HUES64 (cell line): ENCODE measurements around the gene SNAP25.

ENCODE experiments used
- H3K27ac ChIP-seq: 2 replicates; pipeline ENCODE4 v1.7.0; 2013; ENCODE audit warnings: low read depth, low read length, inconsistent platforms
- H3K27me3 ChIP-seq: 2 replicates; pipeline ENCODE4 v1.6.1; 2013; ENCODE audit warnings: mild to moderate bottlenecking, low read length; ENCODE audit not compliant: insufficient read depth
- H3K36me3 ChIP-seq: 2 replicates; pipeline ENCODE4 v1.6.1; 2013; ENCODE audit warnings: mild to moderate bottlenecking, low read length; ENCODE audit not compliant: insufficient read depth
- H3K4me1 ChIP-seq: 2 replicates; pipeline ENCODE4 v1.6.1; 2013; ENCODE audit warnings: mild to moderate bottlenecking, low read length, moderate library complexity; ENCODE audit not compliant: insufficient read depth
- H3K4me3 ChIP-seq: 2 replicates; pipeline ENCODE4 v1.5.1; 2013; ENCODE audit warnings: mild to moderate bottlenecking, low read length, moderate library complexity
- H3K9ac ChIP-seq: 2 replicates; pipeline ENCODE4 v1.6.1; 2013; ENCODE audit warnings: mild to moderate bottlenecking, low read depth, low read length
- H3K9me3 ChIP-seq: 2 replicates; pipeline ENCODE4 v1.6.1; 2013; ENCODE audit warnings: low read depth, low read length; ENCODE audit not compliant: insufficient read depth
- WGBS: fragments of 150-250, 120-280 bp; methylation state at CpG from one replicate; pipeline ENCODE4 v1.1.7; 2013; ENCODE audit warnings: missing lambda C conversion rate; 5-methylcytosine and 5-hydroxymethylcytosine counted together

SNAP25 gene

GRCh38 chr20:10288421-10288820 is 69.8 kb downstream of the SNAP25 start:
- Histone ChIP-seq H3K9ac (no peak overlapping the region), H3K36me3 (no peaks in the 10 kb centered on the region), H3K27ac (no peak overlapping the region), H3K9me3 (no peaks in the 10 kb centered on the region), H3K4me3 (no peak overlapping the region), H3K27me3 (no peaks in the 10 kb centered on the region), H3K4me1 (peaks cover 17% of the 10 kb centered on the region)
- 96% methylated on average over 5 of the region's 5 CpGs for WGBS

GRCh38 chr20:10288954-10289646 is 70.5 kb downstream of the SNAP25 start:
- H3K27ac ChIP-seq = no peak overlapping the region
- no peaks in the 10 kb centered on the region for H3K36me3 ChIP-seq
- H3K4me3 ChIP-seq = no peak overlapping the region
- H3K4me1 ChIP-seq = peaks cover 17% of the 10 kb centered on the region
- H3K9ac ChIP-seq = no peak overlapping the region
- H3K27me3 ChIP-seq = no peaks in the 10 kb centered on the region
- 93% methylated on average over 5 of the region's 5 CpGs for WGBS
- H3K9me3 ChIP-seq = no peaks in the 10 kb centered on the region

GRCh38 chr20:10291568-10292248 is 73.1 kb downstream of the SNAP25 start:
- H3K27ac ChIP-seq = no peak overlapping the region
- no peak overlapping the region for H3K4me3 ChIP-seq
- no peaks in the 10 kb centered on the region for H3K27me3 ChIP-seq
- no peaks in the 10 kb centered on the region for H3K9me3 ChIP-seq
- no peak overlapping the region for H3K9ac ChIP-seq
- 78% methylated on average over 2 of the region's 2 CpGs for WGBS
- H3K36me3 ChIP-seq = no peaks in the 10 kb centered on the region
- peaks cover 10% of the 10 kb centered on the region for H3K4me1 ChIP-seq

DNA sequence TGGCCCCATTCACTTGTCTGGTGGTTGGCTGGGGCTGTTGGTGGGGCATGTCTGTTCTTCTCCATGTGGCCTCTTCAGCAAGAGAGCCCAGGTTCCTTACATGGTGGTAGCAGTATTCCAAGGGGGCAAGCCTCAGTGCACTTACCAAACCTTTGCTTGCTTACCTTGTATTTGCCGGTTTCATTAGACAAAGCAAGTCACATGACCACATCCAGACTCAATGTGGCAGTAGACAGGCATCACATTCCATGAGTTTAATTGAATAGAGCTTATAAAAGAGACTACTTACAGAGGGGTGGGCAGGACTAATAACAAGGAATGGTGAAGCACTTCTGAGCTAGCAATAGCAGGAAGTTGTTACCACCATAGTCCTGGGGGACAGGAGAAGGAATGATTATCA is 78.6 kb downstream of the SNAP25 start:
- H3K4me1 ChIP-seq = peaks cover 38% of the 10 kb centered on the region
- H3K4me3 ChIP-seq = no peak overlapping the region
- peaks cover 7% of the 10 kb centered on the region; the same call in 1 of the 2 replicates for H3K27me3 ChIP-seq
- no peaks in the 10 kb centered on the region for H3K36me3 ChIP-seq
- H3K9ac ChIP-seq = no peak overlapping the region
- WGBS = 85% methylated on average over 1 of the region's 1 CpG
- H3K9me3 ChIP-seq = no peaks in the 10 kb centered on the region
- H3K27ac ChIP-seq = no peak overlapping the region

DNA sequence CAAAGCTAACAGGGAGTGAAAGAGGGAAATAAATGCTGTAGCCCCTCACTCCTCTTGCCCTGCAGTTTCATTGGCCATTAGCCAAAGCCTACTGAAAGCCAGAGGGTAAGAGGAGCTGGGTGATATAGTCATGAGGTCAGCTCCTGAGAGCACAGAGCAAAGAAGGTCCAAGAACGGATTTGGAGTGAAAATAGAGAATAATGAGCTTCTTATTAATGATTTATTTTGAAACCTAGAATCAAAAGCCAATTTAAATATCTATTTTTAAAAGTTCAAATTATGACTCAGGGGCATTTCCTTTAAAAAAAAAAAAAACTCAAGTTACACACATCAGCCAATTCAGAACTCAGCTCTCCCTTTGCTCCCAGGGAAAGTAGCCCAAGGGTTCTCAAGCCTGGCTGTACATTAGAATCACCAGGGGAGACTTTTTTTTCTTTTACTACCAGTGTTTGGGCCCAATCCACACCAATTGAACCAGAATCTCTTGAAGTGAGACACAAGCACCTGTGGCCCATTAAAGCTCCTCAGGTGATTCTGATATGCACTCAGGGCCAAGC is 79.1 kb downstream of the SNAP25 start:
- H3K27me3 ChIP-seq = peaks cover 7% of the 10 kb centered on the region; the same call in 1 of the 2 replicates
- 92% methylated on average over 1 of the region's 1 CpG for WGBS
- H3K4me1 ChIP-seq = peaks cover 38% of the 10 kb centered on the region
- no peak overlapping the region for H3K4me3 ChIP-seq
- H3K27ac ChIP-seq = no peak overlapping the region
- no peaks in the 10 kb centered on the region for H3K36me3 ChIP-seq
- no peak overlapping the region for H3K9ac ChIP-seq
- H3K9me3 ChIP-seq = no peaks in the 10 kb centered on the region

DNA sequence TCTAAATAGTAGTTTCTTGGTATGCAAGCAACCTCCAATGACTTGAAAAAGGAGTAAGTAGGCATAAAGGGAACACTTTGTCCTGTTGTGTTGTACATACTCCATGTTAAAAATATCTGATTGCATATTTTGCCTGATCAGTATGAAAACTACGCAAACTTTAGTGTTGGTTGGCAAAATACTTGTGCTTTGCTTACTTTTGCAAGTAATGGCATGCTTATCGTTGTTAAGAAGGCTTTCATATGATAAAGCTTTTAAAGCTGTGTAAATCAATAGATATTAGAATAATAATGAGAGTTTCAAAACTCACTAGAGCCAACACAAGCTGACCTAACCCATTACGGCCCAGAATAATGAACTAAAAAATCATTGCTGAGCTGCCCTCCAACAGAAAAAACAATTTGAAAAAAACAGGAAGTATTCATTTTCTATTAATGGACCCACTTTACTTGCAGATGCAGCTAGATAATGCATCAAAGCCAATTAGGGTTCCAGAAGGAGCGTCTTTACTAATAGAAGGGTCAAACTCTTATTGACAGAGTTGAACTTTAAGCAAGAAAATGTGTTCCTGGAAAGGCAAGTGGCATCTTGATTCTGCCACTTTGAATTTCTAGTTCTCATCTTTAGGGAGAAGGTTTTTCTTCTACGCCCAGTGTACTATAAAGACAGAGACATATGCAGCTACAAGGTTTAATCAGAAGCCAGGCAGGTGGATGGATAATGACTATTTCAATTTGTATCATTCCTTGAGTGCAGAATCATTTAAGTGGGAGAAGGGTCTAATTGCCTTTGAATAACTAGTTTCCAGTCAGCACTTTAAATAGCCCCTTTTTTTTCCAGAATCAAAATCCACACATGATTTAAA is 82.2 kb downstream of the SNAP25 start:
- Histone ChIP-seq H3K36me3 (no peaks in the 10 kb centered on the region), H3K4me3 (peak overlapping the region; percentile 15), H3K9ac (no peak overlapping the region), H3K27me3 (peaks cover 7% of the 10 kb centered on the region; the same call in 1 of the 2 replicates), H3K4me1 (peaks cover 38% of the 10 kb centered on the region), H3K9me3 (no peaks in the 10 kb centered on the region), H3K27ac (peak overlapping the region; percentile 67; the same call in 1 of the 2 replicates)
- 36% methylated on average over 5 of the region's 5 CpGs for WGBS

DNA sequence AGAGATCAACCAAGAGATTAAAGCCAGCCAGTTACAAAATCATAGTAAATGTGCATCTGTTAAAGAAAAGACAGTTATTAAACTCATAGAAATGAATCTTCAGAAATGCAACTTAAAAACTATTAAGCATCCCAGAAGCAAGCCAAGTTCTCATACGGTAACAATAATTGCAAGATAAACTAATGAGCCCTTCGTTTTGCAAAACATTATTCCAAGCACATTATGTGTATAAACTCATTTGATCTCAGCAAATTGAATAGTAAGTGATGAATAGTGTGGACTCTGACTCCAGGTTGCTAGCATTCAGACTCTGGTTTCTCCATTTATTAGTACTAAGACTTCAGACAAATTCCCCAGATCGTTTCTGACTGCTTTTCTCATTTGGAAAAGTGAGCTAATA is 85.2 kb downstream of the SNAP25 start:
- Histone ChIP-seq H3K4me3 (no peak overlapping the region), H3K4me1 (peaks cover 25% of the 10 kb centered on the region), H3K9me3 (no peaks in the 10 kb centered on the region), H3K36me3 (no peaks in the 10 kb centered on the region), H3K9ac (no peak overlapping the region), H3K27ac (no peak overlapping the region), H3K27me3 (peaks cover 7% of the 10 kb centered on the region; the same call in 1 of the 2 replicates)
- WGBS = 92% methylated on average over 3 of the region's 3 CpGs

GRCh38 chr20:10304471-10305046 is 85.9 kb downstream of the SNAP25 start:
- Histone ChIP-seq H3K4me3 (no peak overlapping the region), H3K27ac (no peak overlapping the region), H3K27me3 (peaks cover 3% of the 10 kb centered on the region; the same call in 1 of the 2 replicates), H3K9ac (no peak overlapping the region), H3K4me1 (peaks cover 21% of the 10 kb centered on the region), H3K36me3 (no peaks in the 10 kb centered on the region), H3K9me3 (no peaks in the 10 kb centered on the region)
- 94% methylated on average over 1 of the region's 3 CpGs for WGBS

- Histone ChIP-seq H3K4me1 (no peaks in the 10 kb centered on the region), H3K36me3 (no peaks in the 10 kb centered on the region), H3K27me3 (no peaks in the 10 kb centered on the region), H3K4me3 (no peak overlapping the region), H3K9ac (no peak overlapping the region), H3K9me3 (no peaks in the 10 kb centered on the region), H3K27ac (no peak overlapping the region)
- 75% methylated on average over 3 of the region's 3 CpGs for WGBS
These were observed 88.1 kb downstream of the SNAP25 start for GRCh38 chr20:10306440-10307358.

GRCh38 chr20:10307359-10307735 is 88.7 kb downstream of the SNAP25 start:
- Histone ChIP-seq H3K9me3 (no peaks in the 10 kb centered on the region), H3K27me3 (no peaks in the 10 kb centered on the region), H3K4me3 (no peak overlapping the region), H3K4me1 (no peaks in the 10 kb centered on the region), H3K36me3 (no peaks in the 10 kb centered on the region), H3K9ac (no peak overlapping the region), H3K27ac (no peak overlapping the region)
- 90% methylated on average over 3 of the region's 3 CpGs for WGBS
